Measurements from ENCODE around the gene NUP214.
"Not testable (repeated sequence)": the region's sequence is repeated elsewhere in the genome, so short reads cannot be mapped to it uniquely, and the experiment has no call there.

The NUP214 gene

GRCh38 chr9:131097126-131097947, 28.0 kb upstream of the NUP214 start:
- DNase-seq: no peak

DNA sequence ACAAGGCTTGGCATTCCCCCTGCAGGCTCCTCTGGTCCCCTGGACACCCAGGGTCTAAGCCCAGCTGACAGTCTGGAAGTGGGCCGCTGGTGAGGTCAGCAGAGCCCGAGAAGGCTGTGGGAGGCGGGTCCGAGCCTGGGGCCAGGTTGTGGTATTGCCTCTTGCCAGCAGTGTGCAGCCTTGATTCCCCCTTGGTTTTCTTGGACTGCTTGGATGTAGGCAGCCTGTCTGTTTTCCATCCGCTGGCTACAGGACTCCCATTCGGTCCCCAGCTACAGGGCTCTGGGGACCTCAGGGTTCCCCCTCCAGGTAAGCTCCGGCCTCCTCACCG, 27.5 kb upstream of the NUP214 start:
- DNase-seq: no peak

- no peak for DNase-seq
Measured at GRCh38 chr9:131098391-131099101, 26.8 kb upstream of the NUP214 start.

- no peak for DNase-seq
Measured at GRCh38 chr9:131099102-131099606, 26.2 kb upstream of the NUP214 start.

DNA sequence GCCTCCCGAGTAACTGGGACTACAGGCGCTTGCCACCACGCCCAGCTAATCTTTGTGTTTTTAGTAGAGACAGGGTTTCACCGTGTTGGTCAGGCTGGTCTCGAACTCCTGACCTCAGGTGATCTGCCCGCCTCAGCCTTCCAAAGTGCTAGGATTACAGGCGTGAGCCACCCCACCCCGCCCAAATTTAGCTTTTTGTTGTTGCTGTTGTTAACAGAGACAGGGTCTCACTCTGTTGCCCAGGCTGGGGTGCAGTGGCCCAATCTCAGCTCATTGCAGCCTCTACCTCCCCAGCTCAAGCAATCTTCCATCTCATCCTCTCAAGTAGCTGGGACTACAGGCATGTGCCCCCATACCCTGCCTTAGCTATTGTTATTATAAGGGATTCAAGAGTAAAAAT, 25.5 kb upstream of the NUP214 start:
- not testable (repeated sequence) for DNase-seq

GRCh38 chr9:131100445-131100844, 24.9 kb upstream of the NUP214 start:
- DNase-seq: no peak

DNA sequence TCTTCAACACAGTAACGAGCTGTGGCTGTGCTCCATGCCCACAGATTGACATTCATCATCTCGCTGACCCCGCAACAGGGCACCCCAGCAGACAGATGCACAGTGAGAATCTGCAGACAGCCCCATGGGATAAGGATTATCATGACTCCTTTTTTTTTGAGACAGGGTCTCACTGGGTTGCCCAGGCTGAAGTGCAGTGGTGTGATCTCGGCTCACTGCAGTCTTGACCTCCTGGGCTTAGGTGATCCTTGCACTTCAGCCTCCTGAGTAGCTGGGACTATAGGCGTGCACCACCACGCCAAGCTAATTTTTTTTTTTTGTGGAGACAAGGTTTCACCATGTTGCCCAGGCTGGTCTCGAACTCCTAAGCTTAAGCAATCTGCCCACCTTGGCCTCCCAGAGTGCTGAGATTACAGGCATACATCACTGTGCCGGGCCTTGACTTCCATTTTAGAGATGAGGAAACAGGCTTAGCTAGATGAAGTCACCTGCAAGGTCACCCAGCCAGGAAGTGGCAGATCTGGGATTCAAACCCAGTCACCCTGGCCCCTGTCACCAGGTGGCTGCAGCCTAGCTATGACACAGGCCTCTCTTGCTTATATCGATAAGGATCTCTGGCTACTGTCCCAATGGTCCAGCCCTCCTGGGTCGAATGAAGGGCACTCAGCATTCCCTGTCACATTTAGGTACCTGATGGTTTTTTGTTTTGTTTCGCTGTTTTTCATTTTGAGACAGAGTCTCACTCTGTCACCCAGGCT, 24.0 kb upstream of the NUP214 start:
- DNase-seq: peak; percentile 40

DNA sequence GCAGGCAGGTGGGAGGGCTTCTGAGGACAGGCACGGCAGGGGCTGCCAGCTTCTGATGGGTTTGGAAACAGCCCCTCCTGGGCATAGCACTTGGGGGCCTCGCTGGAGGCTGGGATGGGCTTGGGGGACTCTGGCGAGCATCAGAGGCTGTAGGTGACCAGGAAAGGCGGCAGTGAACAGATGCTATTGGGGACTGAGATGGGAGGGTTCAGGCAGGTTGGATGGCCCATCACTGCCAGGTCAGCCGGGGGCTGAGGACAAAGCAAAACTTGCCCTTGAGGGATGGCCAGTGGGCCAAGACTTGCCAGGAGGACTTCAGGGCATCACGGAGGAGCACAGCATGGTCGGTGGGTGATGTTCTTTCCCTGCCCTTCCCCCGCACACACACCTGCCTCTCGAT, 22.4 kb upstream of the NUP214 start:
- DNase-seq: no peak

DNA sequence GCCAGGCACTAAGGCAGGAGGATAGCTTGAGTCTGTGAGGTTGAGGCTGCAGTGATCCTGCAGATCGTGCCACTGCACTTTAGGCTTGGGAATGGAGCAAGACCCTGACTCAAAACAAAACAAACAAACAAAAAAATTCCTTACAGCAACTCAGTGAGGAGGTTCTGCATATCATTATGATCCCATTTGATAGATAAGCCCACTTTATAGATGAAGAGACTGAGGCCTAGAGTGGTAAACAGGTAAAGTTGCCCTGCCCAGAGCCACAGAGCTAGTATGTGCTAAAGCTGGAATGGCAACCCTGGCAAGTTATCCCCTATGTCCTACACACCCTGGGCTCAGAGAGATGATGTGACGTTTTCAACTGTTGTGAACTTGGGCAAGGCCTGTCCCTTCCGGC, 21.9 kb upstream of the NUP214 start:
- no peak for DNase-seq

DNA sequence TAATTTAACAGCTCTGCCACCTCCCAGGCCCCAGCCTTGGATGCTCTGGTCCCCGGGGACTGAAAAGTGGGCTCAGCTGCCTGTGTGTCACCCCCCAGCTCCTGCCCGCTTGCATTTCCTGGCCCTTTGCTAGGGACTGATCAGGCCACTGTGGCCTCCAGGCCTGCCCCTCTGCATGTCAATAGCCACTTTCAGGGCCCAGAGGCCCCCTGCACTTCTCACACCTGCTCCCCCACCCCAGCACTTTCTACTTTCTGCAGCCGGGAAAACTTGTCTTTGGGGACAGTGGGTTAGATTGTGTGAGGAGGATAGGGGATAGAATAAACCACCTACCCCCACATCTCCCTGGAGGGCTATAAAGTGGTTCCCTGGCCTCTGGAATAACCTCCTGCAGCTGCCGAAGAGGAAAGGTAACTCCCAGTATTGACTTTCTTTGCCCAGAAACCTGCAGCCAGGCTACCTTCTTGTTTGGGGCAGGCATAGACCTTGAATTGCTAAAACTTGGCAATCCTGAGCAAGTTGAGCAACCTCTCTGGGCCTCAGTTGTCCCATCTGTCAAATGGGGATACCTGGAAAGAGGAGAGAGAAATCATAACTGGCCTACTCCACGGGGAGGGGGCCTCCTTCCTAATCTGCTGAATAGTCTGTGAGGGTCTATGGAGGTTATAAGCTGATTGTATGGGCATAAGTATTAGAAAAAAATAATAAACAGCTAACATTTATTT, 21.2 kb upstream of the NUP214 start:
- no peak for DNase-seq

DNA sequence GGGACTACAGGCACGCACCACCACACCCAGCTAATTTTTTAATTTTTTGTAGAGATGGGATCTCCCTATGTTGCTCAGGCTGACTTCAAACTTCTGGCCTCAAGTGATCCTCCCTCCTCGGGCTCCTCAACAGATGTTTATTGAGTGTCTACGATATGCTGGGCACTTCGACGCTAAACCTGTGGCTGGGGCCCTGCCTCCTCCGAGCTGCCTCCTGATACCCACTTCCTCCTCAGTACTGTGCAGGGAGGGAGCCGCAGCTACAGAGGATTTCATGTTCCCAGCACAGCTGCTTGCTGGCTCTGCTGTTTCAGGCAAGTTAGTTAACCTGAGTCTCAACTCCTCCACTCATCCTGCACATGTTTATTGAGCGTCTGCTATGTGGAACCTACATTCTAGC, 19.4 kb upstream of the NUP214 start:
- DNase-seq: no peak

GRCh38 chr9:131107760-131108159, 17.6 kb upstream of the NUP214 start:
- no peak for DNase-seq

DNA sequence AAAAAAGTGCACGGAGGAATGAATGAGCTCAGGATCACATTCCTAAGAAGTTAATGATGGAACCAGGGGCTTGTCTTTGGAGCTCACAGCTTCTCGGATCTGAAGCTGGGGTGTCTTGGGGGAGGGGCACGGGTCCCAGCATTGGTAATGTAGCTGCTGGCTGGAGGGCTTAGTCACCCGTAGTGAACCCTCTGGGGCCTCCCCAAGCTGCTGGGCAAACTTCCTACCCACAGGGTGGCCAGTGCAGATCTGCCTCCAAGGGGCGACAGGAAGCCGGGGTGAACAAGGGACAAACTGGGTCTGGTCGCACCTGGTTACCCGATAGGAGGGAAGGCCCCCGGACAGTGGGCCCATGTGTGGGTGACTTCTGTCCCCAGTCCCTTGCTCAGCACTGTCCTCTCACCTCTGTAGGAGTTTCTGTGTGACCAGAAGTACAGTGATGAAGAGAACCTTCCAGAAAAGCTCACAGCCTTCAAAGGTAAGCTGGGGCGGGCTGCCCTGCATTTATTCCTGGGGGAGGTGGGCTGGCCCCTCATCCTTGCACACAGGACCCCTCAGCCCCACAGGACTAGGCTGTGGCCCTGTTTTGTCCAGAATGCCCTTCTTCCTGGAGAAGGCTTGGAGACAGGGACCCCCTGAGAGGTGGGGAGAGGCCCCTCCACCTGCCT, 14.1 kb upstream of the NUP214 start:
- no peak for DNase-seq

DNA sequence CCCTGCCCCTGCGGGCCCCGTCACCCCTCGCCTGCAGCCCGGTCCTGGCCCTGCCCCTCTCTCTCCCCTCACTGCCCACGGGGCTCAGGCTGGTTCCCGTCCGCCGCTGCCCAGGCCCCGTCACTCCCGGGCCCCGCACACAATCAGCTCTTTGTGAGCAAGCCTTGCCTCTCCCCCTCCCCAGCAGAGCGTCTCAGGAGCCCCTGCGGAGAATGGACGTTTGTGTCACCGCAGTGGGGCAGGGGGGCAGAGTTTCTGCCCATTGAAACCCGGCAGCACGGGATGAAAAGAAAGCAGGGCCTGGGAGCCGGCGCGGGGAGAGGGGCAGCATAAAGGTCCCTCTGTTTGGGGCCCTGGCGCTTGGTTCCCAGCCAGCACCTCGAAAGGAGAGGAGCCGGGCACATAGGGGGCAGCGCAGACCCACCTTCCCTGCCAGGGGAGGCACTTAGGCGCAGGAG, 13.5 kb upstream of the NUP214 start:
- no peak for DNase-seq

GRCh38 chr9:131112374-131113154, 12.8 kb upstream of the NUP214 start:
- no peak for DNase-seq

DNA sequence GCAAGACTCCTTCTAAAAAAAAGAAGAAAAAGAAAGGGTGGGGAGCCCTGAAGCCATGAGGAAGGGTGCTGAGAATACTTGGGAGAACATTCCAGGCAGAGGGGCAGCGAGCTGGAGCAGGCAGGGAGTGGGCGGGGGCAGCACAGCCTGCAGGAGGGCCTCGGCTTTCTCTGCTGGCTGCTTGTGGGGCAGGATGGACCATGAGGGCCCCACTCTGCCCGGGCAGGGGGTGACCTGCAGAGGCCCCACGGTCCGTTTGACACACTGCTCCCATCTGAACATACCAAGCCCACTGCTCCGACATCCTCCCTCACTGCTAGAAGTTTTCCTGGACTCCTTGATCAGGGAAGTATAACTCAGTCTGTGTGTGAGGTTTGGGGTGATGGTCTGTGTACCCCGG, 11.7 kb upstream of the NUP214 start:
- DNase-seq: no peak

DNA sequence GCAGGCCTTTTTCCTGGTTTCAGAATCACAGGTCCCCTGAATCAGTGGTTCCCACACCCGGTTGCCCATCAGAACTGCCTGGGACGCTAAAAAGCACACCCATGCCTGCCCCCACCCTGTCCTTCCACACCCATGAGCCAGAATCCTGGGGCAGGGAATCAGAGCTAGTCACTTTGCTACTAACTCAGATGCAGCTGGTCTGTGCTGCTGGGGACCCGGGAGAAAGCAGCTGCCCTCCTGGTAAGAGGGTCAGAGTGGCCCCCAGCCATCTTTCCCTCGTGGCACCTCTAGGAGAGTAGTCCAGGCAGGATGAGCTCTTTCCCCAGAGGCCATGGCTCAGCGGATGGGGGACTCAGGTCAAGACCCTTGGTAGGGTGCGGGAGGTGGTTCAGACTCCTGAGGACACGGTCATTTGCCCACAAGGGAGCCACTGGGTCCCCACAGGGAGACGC, 11.3 kb upstream of the NUP214 start:
- DNase-seq: no peak

DNA sequence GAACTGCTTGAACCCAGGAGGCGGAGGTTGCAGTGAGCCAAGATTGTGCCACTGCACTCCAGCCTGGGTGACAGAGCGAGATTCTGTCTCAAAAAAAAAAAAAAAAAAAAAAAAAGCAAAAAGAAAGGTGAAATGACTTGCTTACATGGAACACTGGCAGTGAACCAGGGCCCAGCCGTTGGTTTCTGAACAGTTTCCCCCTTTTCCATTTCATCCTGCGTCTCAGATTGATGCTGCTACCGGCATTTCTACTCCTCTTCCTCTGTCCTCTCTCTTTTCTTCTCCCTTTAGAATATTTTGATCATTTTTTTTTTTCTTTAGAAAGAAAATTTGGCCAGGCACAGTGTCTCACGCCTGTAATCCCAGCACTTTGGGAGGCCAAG, 10.0 kb upstream of the NUP214 start:
- not testable (repeated sequence) for DNase-seq

DNA sequence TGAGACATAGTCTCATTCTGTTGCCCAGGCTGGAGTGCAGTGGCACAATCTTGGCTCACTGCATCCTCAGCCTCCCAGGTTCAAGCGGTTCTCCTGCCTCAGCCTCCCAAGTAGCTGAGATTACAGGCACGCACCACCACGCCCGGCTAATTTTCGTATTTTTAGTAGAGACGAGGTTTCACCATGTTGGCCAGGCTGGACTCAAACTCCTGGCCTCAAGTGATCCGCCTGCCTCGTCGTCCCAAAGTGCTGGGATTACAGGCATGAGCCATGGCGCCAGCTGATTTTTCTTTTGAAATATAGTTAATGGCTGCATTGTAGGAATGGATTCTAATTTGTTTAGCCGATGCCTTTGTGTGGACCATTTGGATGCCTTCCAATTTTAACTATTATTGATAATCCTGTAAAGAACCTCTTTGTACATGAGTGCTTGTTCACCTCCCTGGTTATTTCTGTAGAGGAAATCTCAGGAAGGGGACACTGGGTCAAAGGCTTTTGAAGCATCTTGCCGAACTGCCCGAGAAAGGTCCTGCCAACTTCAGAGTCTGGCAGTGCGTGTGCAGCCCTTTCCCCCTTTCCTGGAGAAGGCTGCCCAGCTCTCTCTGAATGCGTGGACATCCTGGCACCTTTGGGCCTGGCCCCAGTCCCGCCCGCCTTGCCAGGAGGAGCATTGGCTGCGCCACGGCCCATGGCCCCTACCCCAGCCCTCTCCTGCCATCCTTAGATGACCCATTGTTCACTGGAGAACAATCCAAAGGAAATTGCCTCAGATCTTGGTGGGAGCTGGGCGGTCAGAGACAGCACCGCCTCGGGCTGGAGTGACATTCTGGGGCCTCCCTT, 8.9 kb upstream of the NUP214 start:
- DNase-seq: no peak

DNA sequence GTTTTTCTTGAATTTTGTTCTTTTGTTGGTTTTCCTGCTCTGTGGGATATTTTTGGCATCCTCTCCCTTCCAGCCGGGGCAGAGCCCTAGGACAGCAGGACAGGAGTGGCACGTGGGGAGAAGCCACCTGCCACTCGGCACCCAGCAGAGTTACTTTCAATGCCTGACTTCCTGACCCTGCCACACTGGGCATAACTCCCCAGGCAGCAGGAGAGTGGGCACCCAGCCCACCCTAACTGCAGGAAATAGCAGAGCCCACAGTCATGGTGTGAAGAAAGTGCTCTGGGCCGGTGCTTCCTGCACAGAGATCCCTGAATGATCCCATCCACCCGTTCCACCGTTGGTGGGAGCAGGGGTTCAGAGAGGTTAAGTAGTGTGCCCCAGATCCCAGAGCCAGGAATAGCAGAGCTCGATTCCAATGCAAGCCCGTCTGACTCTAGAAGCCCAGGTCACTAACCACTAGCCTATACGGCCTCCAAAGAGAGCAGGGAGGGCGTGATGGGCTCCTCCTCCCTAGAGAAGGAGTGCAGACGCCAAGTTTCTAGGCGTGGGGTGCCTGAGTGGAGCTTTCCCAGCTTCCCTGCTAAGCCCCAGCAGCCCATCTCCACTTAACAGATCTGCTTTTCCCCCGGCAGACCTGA, 8.1 kb upstream of the NUP214 start:
- DNase-seq: no peak

All from DMS53 (cell line).